HG02852 (cell line): Measurements from ENCODE around the gene METTL15.
A peak's percentile ranks its signal among the peaks of the same experiment; 100 is the strongest.
"Not testable (repeated sequence)": the region's sequence is repeated elsewhere in the genome, so short reads cannot be mapped to it uniquely, and the experiment has no call there.

ENCODE experiments used
- ATAC-seq: cut with Tn5 transposase; IDR thresholded peaks from one replicate; pipeline ENCODE4 v1.9.1; 2021; ENCODE audit warnings: mild to moderate bottlenecking, moderate library complexity; ENCODE audit not compliant: unreplicated experiment

The METTL15 gene

DNA sequence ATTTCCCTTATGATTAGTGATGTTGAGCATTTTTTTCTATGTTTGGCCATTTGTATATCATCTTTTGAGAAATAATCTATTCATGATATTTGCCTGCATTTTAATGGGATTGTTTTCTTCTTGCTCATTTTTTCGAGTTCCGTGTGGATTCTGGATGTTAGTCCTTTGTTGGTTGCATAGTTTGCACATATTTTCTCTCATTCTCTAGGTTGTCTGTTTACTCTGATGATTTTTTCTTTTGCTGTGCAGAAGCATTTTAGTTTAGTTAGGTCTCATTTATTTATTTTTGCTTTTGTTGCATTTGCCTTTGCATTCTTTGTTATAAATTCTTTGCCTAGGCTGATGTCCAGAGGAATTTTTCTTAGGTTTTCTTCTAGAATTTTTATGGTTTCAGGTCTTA lies 87.3 kb downstream of the METTL15 start:
- ATAC-seq, result no peak

DNA sequence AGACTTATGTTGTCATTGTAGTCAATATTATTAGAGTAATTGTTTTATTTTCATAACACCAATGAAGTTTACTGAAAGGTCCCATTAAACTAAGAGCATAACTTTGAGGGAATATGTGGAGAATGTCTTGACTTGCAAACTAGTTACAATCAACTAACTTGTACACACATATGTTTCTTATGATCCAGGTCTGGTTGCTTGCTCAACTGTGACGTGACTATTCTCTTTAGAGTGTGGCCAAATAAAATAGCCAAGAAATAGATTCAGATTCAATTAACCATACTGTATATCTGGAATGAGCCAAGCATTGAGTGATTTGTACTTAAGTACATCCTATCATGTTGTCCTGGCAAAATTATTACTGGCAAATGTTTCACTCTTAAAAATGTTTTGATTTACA lies 101.7 kb downstream of the METTL15 start:
- no peak for ATAC-seq

DNA sequence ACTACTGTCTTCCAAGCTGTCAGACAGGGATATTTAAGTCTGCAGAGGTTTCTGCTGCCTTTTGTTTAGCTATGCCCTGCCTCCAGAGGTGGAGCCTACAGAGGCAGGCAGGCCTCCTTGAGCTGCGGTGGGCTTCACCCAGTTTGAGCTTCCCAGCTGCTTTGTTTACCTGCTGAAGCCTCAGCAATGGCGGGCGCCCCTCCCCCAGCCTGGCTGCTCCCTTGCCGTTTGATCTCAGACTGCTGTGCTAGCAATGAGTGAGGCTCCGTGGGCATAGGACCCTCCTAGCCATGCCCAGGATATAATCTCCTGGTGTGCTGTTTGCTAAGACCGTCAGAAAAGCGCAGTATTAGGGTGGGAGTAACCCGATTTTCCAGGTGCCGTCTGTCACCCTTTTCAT lies 113.9 kb downstream of the METTL15 start:
- not testable (repeated sequence) for ATAC-seq

DNA sequence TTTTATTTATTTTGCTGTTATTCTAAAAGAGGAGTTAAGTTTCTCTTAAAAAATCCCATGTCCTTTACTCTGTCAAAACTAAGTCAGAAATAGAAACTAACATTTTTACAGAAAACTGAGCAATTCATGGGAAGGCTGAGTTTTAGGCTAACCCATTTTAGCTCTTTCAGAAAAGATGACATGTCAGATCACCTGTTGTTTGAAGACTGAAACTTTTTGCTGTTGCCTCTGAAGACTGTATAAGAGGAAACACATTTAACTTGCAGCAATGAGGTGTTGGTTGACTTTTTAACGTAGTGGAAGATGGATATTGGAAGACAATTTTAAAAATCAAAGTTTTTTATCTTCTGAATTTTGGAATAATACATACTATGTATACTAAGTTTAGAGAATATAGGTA lies 115.4 kb downstream of the METTL15 start:
- ATAC-seq, result peak; percentile 83

DNA sequence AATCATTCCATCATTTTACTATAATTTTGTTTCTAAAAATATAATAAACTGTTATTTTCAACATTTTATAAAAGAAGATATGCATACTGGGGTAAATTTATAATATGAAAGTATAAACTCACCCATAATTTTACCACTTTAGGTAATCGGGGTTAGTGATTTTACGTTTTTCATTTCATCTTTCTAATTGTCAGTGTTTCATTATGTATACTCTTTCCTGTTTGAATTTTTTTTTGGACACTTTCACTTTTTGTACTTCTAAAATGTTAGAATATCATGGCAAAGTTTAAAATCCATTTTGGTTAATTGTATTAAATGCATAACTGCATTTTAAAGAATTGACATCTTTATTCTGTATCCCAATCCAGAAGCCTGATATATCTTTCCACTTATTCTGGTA lies 115.8 kb downstream of the METTL15 start:
- ATAC-seq, result no peak

DNA sequence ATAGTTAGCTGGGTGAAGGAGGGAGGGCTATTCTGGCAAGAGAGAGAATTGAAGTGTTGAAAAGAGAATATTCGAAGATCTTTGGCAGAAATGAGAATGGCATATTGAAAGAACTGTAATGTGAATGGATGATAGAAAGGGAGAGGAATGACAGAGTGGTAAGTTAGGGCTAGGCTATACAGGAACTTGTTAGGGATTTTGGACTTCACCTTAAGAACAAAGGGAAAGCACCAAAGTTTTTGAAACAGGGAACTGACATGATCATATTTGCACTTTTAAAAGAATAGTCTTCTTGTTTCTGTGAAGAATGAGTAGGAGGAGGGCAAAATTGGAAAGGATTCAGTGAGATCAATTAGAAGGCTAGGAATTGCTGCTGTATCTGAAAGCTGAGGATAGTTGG lies 119.3 kb downstream of the METTL15 start:
- no peak for ATAC-seq

DNA sequence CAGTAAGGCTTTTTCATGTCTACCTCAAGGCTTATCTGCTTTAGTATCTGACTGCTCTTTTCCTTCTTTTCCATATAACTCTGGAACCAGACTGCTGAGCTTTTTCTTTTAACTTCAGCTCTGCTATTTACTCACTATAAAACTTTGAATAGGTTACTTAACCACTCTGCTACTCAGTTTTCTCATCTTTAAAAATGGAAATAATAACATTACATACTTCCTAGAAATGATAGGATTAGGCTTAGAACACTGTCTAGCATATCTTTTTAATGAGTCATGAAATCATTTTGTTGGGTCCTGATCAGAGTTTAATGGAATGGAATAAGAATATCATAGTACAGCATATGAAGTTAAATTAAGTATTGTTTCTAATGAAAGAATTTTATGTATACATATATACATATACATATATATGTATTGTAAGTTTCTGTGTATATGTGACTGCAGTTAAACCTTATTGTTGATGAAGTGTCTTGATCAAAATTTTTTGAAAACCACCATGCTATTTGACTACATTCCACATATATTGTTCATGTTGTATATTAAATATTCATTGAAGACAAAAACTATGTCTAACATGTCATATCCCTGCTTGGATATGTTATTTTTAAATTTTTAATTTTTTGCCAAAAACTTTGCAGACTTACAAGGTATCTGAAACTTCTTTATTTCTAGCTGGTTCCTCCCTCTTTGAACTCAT lies 120.2 kb downstream of the METTL15 start:
- no peak for ATAC-seq

DNA sequence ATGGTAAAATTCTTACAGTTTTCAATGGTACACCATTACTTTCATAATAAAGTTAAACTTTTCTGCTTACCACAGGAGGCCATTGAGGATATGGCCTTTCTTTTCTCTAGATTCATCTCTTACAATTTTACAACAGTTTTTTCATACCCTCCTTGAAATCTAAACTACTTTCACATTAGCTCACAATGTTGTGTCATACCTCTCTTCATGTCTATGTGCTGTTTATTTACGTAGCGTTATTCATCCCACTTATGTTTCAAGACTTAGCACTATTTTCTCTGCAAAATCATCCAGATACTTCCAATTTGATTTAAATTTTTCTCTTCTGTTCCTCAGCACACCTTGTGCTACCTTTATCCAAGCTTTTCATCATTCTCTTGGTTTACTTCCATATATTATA lies 123.3 kb downstream of the METTL15 start:
- no peak for ATAC-seq

DNA sequence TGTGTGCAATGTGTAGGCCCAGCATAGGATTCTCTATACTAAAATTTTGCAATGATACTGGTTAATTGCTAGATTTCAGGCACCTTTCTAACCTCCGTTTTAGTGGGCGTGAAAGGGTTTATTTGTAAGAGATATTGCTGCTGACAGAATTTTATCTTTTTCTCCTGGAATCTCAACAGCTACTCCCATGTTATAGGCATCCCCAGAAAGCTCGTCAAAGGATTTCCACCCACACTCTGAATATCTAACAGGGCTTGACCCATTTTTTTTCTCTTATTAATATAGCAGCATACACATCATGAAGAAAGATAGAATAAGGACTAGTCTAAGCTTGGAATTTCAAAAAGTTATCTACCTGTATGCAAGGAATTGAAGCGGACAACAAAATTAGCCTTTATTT lies 124.5 kb downstream of the METTL15 start:
- ATAC-seq, result no peak

DNA sequence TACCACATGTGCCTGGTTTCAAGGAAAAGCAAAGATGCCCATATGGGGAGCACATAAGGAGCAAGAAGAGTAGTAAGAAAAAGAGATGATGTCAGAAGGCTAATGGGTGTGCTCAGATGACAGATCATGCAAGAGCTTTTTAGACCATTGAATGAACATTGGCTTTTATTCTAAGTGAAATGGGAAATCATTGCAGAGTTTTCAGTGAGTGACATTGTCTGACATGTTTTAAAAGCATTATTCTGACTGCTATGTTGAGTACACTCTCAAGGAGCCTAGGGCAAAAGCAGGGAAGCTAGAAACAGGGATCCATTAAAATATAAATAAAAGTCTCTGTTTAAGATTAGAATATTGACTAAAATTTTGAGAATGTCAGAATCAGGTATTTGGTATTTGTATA lies 133.6 kb downstream of the METTL15 start:
- no peak for ATAC-seq

DNA sequence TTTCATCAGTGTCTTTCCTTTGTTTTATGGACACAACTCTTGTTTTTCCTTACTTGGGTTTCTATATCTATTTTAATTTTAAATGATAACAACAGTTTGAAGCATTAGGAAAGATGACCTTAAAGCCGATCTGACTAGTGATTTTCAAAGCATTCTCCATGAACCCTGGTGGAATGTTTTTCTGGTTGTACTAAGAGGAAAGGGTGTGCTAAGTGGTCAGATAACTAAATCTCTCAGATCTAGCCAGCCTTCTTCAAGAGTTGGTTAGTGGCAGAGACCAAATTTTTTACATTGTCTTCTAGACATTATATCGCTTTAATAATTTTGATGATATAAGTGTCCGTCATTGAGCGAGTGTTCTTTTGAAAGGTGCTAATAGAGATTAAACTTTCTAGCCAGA lies 134.4 kb downstream of the METTL15 start:
- no peak for ATAC-seq

DNA sequence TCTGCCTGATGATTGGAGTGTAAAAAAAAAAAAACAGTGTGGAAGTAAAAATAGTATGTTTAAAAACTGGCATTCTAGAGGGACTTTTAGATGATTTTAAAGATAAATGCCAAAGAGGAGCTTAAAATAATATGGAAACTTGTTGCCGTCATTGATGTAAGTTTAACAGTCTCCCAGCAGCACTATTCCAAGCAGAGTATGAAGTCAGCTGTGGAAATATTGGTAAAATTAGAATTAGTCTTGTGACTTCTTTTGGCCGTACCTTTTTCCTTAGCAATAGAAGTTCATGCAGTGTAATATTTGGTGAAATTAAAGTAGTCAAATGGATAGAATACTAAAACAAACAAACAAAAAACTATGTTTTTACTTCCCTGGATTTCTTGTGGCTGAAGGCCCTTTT lies 134.9 kb downstream of the METTL15 start:
- no peak for ATAC-seq

DNA sequence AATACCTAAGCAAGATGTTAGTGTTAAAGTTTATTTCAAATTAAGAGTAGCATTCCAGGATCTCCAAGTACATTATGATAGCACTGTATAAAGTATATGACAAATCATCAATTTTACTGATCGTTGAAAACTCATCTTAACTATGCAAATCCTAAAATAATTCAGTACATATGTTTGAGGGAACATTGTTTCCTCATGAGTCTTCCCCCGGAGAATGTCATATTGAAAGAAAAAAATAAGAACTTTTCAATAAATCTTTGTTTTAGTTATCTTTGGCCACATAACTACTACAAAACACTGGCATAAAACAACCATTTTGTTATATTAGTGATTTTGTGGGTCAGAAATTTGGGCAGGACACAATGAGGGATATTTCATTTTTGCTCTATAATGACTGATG lies 135.4 kb downstream of the METTL15 start:
- no peak for ATAC-seq

DNA sequence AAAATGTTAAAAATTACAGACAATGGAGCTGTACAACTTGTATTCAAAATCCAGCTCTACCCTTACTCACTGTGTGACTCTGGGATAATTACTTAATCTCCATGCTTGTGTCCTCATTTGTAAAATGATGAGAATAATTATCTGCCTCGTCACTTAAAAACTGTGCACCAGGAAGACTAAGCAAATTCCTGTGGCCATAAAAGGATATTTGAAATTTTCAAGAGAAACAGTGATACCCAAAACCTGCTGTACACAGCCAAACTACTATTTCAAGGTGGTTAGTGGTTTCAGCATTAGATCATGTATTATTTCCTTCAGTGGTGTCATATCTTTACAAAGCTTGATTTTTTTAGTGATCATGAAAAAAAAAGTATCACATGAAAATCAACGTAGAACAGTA lies 136.9 kb downstream of the METTL15 start:
- no peak for ATAC-seq

DNA sequence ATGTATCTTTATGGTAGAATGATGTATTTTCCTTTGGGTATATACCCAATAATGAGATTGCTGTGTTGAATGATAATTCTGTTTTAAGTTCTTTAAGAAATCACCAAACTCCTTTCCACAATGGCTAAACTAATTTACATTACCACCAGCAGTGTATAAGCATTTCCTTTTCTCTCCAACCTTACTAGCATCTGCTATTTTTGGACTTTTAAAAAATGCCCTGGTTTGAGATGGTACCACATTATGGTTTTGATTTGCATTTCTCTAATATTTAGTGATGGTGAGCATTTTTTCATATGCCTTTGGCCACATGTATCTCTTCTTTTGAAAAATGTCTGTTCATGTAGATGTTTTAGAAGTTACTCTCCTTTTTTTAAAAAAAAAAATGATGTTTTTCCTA lies 142.0 kb downstream of the METTL15 start:
- no peak for ATAC-seq

DNA sequence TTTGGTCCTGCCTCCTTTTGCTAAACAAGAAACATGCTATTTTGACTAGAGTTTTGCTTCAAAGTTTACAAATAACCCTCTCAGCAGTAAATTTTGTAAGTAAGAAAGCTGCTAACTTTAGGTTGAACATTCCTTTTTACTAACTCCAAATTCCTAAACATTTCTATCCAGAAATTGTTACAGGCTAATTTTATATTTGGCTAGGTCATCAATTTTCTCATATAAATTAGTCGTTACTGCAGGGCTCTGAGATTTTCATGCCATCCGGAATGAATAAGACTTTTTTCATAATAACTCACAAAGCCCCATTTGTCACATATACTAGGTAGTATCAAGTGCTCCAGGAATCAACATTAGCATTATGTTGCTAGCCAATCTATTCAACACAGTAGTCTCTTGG lies 143.1 kb downstream of the METTL15 start:
- ATAC-seq, result no peak

DNA sequence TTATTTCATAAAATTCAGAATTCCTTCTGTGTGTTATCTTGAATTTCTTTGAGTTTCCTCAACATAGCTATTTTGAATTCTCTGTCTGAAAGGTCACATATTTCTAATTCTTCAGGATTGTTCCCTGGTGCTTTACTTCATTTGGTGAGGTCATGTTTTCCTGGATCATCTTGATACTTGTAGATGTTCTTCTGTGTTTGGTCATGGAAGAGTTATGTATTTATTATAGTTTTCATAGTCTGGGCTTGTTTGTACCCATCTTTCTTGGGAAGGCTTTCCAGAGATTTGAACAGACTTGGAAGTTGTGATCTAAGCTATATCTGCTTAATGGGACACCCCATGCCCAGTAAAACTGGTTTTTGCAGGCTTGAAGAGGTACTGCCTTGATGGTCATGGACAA lies 149.6 kb downstream of the METTL15 start:
- no peak for ATAC-seq

DNA sequence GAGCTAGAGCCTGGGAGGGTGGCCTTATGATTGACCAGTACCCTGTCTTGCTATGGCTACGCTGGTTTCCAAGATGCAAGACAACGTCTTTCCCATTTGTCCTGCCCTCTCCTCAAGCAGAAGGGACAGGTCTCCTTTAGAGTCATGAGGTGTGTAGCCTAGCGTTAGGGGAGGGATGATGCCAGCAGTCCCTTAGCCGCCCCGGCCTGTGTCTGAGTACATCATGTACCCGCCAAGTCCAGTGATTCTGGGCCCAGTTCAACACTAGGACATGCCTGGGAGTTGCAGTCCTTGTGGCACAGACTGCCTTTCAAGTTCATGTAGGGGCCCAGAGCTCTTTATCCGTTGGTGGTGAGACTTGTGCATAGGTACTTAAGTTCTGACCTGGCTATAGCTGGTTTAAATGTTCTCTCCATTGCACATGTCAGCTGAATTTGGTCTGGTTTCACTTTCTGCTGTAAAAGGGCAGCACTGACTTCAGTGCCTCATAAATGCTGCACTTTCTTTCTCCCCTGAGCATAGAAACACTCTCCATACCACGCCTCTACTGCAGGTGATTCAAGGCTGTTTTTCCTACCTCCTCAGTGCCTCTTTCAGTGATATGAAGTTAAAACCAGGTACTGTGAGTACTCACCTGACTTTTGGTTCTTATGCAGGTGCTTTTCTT lies 151.1 kb downstream of the METTL15 start:
- peak; percentile 75 for ATAC-seq

DNA sequence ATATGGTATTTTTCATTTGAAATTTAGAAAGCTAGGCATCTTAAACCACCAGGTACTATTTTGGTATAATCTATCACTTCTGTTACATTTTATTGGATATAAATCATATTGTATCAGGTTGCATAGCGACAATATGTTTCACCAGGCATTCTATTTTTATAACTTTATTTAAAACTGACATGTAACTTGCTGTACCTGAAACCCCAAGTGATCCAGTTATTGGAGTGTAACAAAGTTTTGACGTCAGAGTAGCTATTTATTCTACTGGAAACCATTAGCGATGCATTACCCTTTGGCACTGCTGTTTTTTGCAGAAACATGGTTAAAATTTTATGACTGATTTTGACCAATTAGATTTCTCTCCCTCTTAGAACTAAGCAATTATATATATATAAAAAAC lies 160.7 kb downstream of the METTL15 start:
- ATAC-seq, result no peak

DNA sequence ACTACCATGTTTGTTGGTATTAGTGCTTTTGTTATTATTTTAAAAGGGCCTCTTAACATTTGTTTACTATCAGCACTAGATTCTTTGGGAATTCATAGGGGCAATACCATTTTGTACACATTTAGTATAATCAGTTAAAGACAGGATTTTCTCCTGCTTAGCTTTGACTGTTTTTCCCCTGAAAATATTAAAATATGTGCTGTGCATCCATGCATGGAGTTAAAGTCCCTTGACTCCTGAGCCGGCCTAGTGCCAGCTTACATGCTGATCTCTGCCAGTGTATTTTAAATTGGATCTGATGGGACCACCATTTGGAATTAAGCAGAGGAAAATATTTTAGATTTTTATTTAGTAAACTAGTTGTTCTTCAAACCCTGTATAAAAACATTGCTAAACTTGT lies 161.4 kb downstream of the METTL15 start:
- ATAC-seq, result no peak

DNA sequence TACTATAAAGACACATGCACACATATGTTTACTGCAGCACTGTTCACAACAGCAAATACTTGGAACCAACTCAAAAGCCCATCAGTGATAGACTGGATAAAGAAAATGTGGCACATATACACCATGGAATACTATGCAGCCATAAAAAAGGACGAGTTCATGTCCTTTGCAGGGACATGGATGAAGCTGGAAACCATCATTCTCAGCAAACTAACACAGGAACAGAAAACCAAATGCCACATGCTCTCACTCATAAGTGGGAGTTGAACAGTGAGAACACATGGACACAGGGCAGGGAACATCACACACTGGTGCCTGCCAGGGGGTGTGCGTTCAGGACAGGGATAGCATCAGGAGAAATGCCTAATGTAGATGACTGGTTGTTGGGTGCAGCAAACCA lies 164.1 kb downstream of the METTL15 start:
- not testable (repeated sequence) for ATAC-seq

DNA sequence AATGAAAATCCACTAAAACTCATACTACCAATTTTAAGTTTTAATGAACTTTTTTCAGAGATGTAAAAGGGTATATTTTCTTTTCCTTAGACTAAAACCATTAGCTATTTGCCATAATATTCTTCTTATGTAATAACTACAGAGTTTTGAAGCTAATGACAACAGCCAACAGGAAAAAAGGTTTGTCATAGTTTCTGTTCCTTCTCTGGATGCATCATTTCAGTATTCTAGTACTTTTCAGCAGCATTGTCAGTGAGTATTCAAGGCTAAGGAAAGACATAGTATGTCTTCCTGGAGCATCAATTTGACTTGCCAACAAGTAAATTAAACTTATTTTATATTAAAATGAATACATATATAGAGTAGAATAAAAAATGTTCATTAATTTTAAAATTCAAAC lies 166.0 kb downstream of the METTL15 start:
- ATAC-seq, result no peak

DNA sequence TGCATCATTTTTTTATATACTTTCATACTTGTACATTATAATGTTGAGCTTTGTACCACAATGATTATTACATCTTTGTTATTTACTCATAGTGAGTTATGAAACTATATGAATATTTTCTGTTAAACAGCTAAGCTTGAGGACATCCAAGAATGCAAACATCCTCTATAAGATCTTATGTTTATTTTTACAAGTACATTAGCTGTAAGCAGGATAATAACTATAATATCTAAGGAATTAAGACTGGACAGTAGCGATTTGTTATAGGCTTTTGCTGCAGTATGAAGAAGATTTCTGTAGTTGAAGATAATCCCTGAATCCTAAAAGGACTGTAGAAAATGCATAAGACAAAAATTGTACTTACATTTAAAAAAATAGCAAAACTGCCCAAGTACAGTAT lies 176.0 kb downstream of the METTL15 start:
- no peak for ATAC-seq
